DMS114 treated with DMSO at 0.1 percent for 48 hours (cell line): Measurements from ENCODE around the gene UNCX.
"Not testable (repeated sequence)": the region's sequence is repeated elsewhere in the genome, so short reads cannot be mapped to it uniquely, and the experiment has no call there.

Experiments used
- DNase-seq: peaks from one replicate; lab custom pipeline; 2025; ENCODE audit not compliant: unreplicated experiment; lab: John Stamatoyannopoulos, UW

UNCX gene

GRCh38 chr7:1255080-1255816 is 22.6 kb downstream of the UNCX start:
- no peak for DNase-seq

GRCh38 chr7:1255817-1256340 is 23.2 kb downstream of the UNCX start:
- DNase-seq: no peak

GRCh38 chr7:1256621-1257020 is 23.9 kb downstream of the UNCX start:
- DNase-seq: no peak

- no peak for DNase-seq
Measured at GRCh38 chr7:1257221-1257620, 24.5 kb downstream of the UNCX start.

- no peak for DNase-seq
Measured at GRCh38 chr7:1257863-1258262, 25.2 kb downstream of the UNCX start.

- DNase-seq: no peak
Measured at GRCh38 chr7:1259621-1260243, 27.1 kb downstream of the UNCX start.

- DNase-seq: no peak
Measured at GRCh38 chr7:1260244-1260635, 27.6 kb downstream of the UNCX start.

GRCh38 chr7:1261036-1261435 is 28.4 kb downstream of the UNCX start:
- DNase-seq: not testable (repeated sequence)

- DNase-seq: no peak
Measured at GRCh38 chr7:1262441-1262840, 29.8 kb downstream of the UNCX start.

GRCh38 chr7:1263391-1263951 is 30.8 kb downstream of the UNCX start:
- no peak for DNase-seq

GRCh38 chr7:1264345-1265280 is 31.9 kb downstream of the UNCX start:
- no peak for DNase-seq

- no peak for DNase-seq
Measured at GRCh38 chr7:1267016-1267900, 34.6 kb downstream of the UNCX start.

- no peak for DNase-seq
Measured at GRCh38 chr7:1268076-1268815, 35.6 kb downstream of the UNCX start.

- no peak for DNase-seq
Measured at GRCh38 chr7:1268866-1269265, 36.2 kb downstream of the UNCX start.

GRCh38 chr7:1269336-1269890 is 36.7 kb downstream of the UNCX start:
- no peak for DNase-seq

- no peak for DNase-seq
Measured at GRCh38 chr7:1270181-1270580, 37.5 kb downstream of the UNCX start.

- DNase-seq: no peak
Measured at GRCh38 chr7:1271046-1271445, 38.4 kb downstream of the UNCX start.

- DNase-seq: no peak
Measured at GRCh38 chr7:1271656-1272055, 39.0 kb downstream of the UNCX start.

- DNase-seq: not testable (repeated sequence)
Measured at GRCh38 chr7:1272136-1272535, 39.5 kb downstream of the UNCX start.
